H1 (cell line): ENCODE data around the gene NCAPD3. TPM values are rescaled to one million over a fixed set of nuclear protein-coding genes. Genes with fewer than 3 reads are reported as not detected.

Experiments used
- ASH2L ChIP-seq: fragments of 200-600, 300-600 bp; sonication (generic); IDR thresholded peaks from one replicate; pipeline ENCODE4 v1.7.1; 2017; ENCODE audit warnings: low read length
- BACH1 ChIP-seq: IDR thresholded peaks from 2 replicates; pipeline ENCODE4 v1.6.1; 2012; ENCODE audit warnings: low read length, improper control_type of control experiment
- BRCA1 ChIP-seq: IDR thresholded peaks from 2 replicates; pipeline ENCODE4 v1.6.1; 2012; ENCODE audit warnings: low read depth, low read length, improper control_type of control experiment
- CBX5 ChIP-seq: fragments of 300-800, 300-1000 bp; sonication (generic); IDR thresholded peaks from 2 replicates; pipeline ENCODE4 v1.7.1; 2016; ENCODE audit warnings: antibody characterized with exemption, low read length, low read depth
- CEBPB ChIP-seq: IDR thresholded peaks from 2 replicates; pipeline ENCODE4 v1.6.1; 2012; ENCODE audit warnings: low read depth, low read length
- CREB1 ChIP-seq: IDR thresholded peaks from 2 replicates; pipeline ENCODE4 v1.6.1; 2012; ENCODE audit warnings: inconsistent platforms
- CTBP2 ChIP-seq: IDR thresholded peaks from 2 replicates; pipeline ENCODE4 v1.7.0; 2011; ENCODE audit warnings: borderline replicate concordance, mild to moderate bottlenecking, moderate library complexity, mixed read lengths, low read length; ENCODE audit not compliant: insufficient read depth, insufficient read length
- EGR1 ChIP-seq: IDR thresholded peaks from 2 replicates; pipeline ENCODE4 v1.6.1; 2011; ENCODE audit warnings: low read depth, low read length, borderline replicate concordance
- FOSL1 ChIP-seq: IDR thresholded peaks from 2 replicates; pipeline ENCODE4 v1.6.1; 2011; ENCODE audit warnings: mild to moderate bottlenecking, low read depth, low read length, moderate library complexity; ENCODE audit not compliant: insufficient read depth
- HDAC6 ChIP-seq: IDR thresholded peaks from one replicate; pipeline ENCODE4 v1.7.1; 2012; ENCODE audit warnings: low read depth, mild to moderate bottlenecking, inconsistent platforms, low read length, moderate library complexity
- KDM1A ChIP-seq: fragments of 200-600, 300-600 bp; sonication (generic); IDR thresholded peaks from 2 replicates; pipeline ENCODE4 v1.7.1; 2016; ENCODE audit warnings: mild to moderate bottlenecking, low read length, borderline replicate concordance
- POLR2AphosphoS5 ChIP-seq: IDR thresholded peaks from 2 replicates; pipeline ENCODE4 v1.6.1; 2011; ENCODE audit warnings: low read depth, low read length
- RAD21 ChIP-seq, 2 experiments: IDR thresholded peaks in 1 of 2; conservative IDR thresholded peaks in 1 of 2; 2 replicates each; pipeline ENCODE4 v1.6.1; 2011; ENCODE audit warnings: low read depth in 2 of 2, low read length in 2 of 2, improper control_type of control experiment in 1 of 2, inconsistent platforms in 1 of 2, mild to moderate bottlenecking in 1 of 2, moderate library complexity in 1 of 2
- SP2 ChIP-seq: IDR thresholded peaks from 2 replicates; pipeline ENCODE4 v1.6.1; 2012; ENCODE audit warnings: mild to moderate bottlenecking, low read length, inconsistent platforms
- SRF ChIP-seq: IDR thresholded peaks from 2 replicates; pipeline ENCODE4 v1.6.1; 2011; ENCODE audit warnings: mild to moderate bottlenecking, low read depth, low read length, moderate library complexity
- TAF1 ChIP-seq: IDR thresholded peaks from 2 replicates; pipeline ENCODE4 v1.6.1; 2011; ENCODE audit warnings: mild to moderate bottlenecking, low read depth, low read length
- TAF7 ChIP-seq: optimal IDR thresholded peaks from 2 replicates; pipeline ENCODE3; 2011; ENCODE audit warnings: low read depth, mild to moderate bottlenecking, inconsistent platforms, low read length, moderate library complexity, borderline replicate concordance
- TCF12 ChIP-seq: IDR thresholded peaks from 2 replicates; pipeline ENCODE4 v1.6.1; 2011; ENCODE audit warnings: low read depth, mild to moderate bottlenecking, low read length
- TEAD4 ChIP-seq: IDR thresholded peaks from 2 replicates; pipeline ENCODE4 v1.6.1; 2012; ENCODE audit warnings: low read depth, low read length, inconsistent platforms, mixed read lengths
- YY1 ChIP-seq: IDR thresholded peaks from 2 replicates; pipeline ENCODE4 v1.6.1; 2011; ENCODE audit warnings: low read depth, mild to moderate bottlenecking, low read length
- ZNF274 ChIP-seq: IDR thresholded peaks from 2 replicates; pipeline ENCODE4 v1.7.0; 2012; ENCODE audit warnings: low read length, borderline replicate concordance; ENCODE audit errors: extremely low read depth
- polyA plus RNA-seq, 7 experiments: library from polyadenylated mRNA; depleted of rRNA in 3 of 7; stranded (reverse) in 5 of 7; unstranded in 2 of 7; fragments of >200 nt in 5 of 7; fragments of 200-250 nt in 2 of 7; gene quantifications; 1 replicate in 5 of 7; 2 replicates in 1 of 7; 4 replicates in 1 of 7; pipeline versions ENCODE4 v1.2.1 to v1.2.3, GENCODE V29; 2011 to 2013; ENCODE audit warnings: missing spikeins in 2 of 7, mixed read lengths in 2 of 7
- total RNA-seq: library from RNA; stranded (reverse); fragmentation: NEBNext Ultra II Directional; extraction: Animal tissue kit (Norgen Biotek cat#: 25700); gene quantifications from 2 replicates; pipeline ENCODE4 v1.2.1, GENCODE V29; 2021
- TF ChIP-seq, protein P1 (sequence below), 3 experiments: IDR thresholded peaks; 1 replicate in 2 of 3; 2 replicates in 1 of 3; pipeline versions ENCODE4 v1.5.1 to v1.6.1; 2011; ENCODE audit warnings: low read length in 3 of 3, mild to moderate bottlenecking in 3 of 3, inconsistent platforms in 2 of 3, low read depth in 1 of 3, moderate library complexity in 1 of 3; ENCODE audit not compliant: insufficient read depth in 1 of 3; ENCODE audit errors: control extremely low read depth in 1 of 3

Gene NCAPD3
- total and polyA plus RNA-seq, 2 of the 8 experiments (the other 6 are each of a cell fraction or from before 2014, with no cell fraction given), result 26.5 to 55.2 TPM

DNA sequence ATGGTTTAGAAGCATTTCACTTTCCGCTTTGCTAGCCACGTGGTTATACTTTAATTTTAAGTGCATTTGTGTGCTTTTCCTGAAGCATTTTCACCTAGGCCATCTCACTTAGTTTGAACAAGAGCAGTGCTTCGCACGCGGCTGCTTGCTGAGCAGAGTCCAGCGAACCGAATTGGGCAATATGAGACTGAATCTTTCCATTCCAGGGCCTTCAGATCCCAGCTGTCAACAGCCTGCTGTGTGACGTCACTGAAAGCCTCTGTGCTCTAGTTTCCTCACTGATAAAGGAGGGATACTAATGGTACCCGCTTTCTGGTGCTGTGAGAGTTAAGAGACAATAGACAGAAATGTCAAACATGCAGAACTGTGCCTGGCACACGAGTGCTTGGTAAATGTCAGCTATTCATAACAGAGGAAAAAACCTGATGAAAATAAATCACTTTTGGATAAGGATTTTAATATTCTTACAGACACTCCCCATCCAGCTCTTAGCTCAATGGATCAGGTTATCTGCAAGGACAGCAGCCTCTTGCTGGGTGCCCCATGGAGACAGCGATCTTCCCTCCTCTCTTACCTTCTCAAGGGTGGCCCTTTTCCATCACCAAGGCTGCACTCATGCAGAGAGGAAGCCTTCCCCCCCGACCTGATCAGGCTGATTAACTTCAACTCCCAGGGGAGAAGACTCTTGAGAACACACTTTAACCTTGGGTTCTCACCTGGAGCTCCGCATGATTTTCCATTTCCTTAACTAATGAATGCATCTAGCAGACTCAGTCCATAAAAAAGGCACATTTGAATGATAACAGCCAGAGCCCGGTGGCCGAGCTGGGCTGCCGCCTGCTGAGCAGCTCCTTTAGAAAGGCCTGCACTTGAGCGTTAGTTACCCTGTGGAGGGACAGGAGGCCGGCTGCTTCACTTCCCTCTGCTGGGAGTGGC, 48.9 kb upstream of the NCAPD3 start (continued):
- TF ChIP-seq TEAD4 (no peak), YY1 (no peak), ZNF274 (no peak), CTBP2 (no peak), TCF12 (no peak), CREB1 (peak; percentile 43; the same call in 1 of the 2 replicates), ASH2L (peak; percentile 66), KDM1A (no peak), CEBPB (peak; percentile 45), BRCA1 (no peak), HDAC6 (no peak), TAF1 (peak; percentile 54; the same call in 1 of the 2 replicates), POLR2AphosphoS5 (no peak; the same call in 1 of the 2 replicates), BACH1 (0 out of 2 replicates have a peak, but pooled peaks have one; percentile 22), FOSL1 (no peak), SP2 (no peak), EGR1 (no peak), RAD21 (IDR thresholded peaks at IDR 0.05 in 1 of 2, conservative IDR thresholded peaks at IDR 0.05 in 1 of 2; ENCODE audit: low read depth in 2 of 2, low read length in 2 of 2) (no peak), SRF (no peak), CBX5 (no peak), TAF7 (no peak)
- TF ChIP-seq, protein P1, sequence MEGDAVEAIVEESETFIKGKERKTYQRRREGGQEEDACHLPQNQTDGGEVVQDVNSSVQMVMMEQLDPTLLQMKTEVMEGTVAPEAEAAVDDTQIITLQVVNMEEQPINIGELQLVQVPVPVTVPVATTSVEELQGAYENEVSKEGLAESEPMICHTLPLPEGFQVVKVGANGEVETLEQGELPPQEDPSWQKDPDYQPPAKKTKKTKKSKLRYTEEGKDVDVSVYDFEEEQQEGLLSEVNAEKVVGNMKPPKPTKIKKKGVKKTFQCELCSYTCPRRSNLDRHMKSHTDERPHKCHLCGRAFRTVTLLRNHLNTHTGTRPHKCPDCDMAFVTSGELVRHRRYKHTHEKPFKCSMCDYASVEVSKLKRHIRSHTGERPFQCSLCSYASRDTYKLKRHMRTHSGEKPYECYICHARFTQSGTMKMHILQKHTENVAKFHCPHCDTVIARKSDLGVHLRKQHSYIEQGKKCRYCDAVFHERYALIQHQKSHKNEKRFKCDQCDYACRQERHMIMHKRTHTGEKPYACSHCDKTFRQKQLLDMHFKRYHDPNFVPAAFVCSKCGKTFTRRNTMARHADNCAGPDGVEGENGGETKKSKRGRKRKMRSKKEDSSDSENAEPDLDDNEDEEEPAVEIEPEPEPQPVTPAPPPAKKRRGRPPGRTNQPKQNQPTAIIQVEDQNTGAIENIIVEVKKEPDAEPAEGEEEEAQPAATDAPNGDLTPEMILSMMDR (IDR thresholded peaks at IDR 0.05; ENCODE audit: control extremely low read depth in 1 of 3, insufficient read depth in 1 of 3, low read depth in 1 of 3, low read length in 3 of 3), result no peak
